GM21529 (cell line): ENCODE measurements around the gene ZNF511.

ENCODE experiments used
- ATAC-seq: cut with Tn5 transposase; IDR thresholded peaks from one replicate; pipeline ENCODE4 v1.9.1; 2021; ENCODE audit not compliant: unreplicated experiment

The ZNF511 gene

GRCh38 chr10:133292919-133293809 is 15.6 kb upstream of the ZNF511 start:
- no peak for ATAC-seq

GRCh38 chr10:133293810-133294119 is 14.9 kb upstream of the ZNF511 start:
- no peak for ATAC-seq

DNA sequence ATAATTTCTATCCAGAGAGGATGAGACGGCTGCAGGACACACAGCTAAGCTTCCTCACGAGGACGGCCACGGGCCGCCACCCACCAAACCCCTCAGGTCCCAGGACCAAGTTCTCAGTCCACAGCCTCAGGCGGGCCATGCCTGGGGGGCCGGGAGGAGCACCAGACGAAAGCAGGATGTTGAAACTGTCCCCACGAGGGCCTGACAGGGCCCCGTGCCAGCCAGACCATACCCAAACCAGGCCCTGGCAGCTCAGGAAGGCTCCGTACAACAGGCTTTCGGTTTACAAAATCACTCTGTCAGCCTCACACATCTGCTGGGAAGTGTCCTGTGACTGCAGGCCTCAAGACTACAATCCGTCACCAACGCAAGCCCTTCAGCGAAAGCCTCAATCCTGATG is 14.5 kb upstream of the ZNF511 start:
- ATAC-seq, result no peak

GRCh38 chr10:133295426-133296320 is 13.0 kb upstream of the ZNF511 start:
- ATAC-seq, result no peak

DNA sequence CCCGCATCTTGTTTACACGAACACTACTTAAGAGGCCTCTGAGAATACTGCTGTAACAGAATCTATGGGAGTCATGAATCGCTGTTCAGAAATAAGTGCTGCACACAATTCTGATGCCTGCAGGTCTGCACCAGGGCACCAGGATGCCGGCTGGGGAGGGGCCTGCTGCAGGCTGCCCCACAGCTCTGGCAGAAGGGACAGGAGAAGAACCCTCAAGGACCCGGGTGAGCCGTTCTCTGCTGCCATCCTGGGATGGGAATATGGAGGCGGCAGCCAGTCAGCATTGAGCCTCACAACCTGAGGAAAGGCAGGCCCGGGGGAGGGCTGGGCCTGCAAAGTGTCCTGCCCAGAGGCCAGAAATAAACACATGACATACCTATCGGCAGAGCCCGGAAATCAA is 11.2 kb upstream of the ZNF511 start:
- ATAC-seq, result no peak

- ATAC-seq, result no peak
These were observed 10.2 kb upstream of the ZNF511 start for GRCh38 chr10:133298466-133298865.

GRCh38 chr10:133299224-133299623 is 9.5 kb upstream of the ZNF511 start:
- no peak for ATAC-seq

DNA sequence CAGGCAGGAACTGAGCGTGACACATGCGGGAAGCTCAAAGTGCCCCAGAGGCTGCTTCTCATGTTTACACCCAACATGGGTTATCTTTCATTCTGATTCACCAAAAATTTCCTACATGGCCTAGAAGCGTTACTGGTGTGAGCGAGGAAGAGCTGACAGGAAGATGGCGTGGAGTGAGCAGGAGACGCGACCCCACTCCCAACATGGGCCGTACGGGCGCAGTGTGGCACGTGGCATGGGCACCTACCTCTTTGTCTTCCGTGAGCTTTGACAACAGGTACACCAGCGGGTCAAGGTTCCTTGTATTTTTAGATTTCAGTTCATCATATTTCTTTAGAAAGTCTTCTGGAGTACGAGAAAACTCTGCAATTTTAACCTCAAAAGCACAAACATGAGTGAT is 9.0 kb upstream of the ZNF511 start:
- ATAC-seq, result no peak

- ATAC-seq, result no peak
These were observed 6.5 kb upstream of the ZNF511 start for GRCh38 chr10:133302230-133302629.

DNA sequence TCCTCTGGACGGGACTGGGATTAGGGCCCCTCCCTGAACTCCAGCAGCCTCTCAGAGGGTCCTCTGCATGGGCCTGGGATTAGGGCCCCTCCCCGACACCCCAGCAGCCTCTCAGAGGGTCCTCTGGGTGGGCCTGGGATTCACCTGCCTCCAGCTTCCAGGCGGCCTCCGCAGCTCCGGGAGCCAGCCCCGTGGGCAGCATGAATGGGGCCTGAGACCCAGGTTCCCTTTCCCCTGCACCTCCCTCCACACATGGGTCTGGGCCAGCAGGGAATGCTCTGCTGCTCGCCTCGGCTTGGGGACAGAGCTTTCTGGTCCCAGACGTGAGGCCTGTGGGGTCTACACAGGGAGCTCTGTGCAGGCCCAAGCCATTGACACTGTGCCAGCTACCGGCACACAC is 5.5 kb upstream of the ZNF511 start:
- ATAC-seq, result no peak

GRCh38 chr10:133306097-133306476 is 2.6 kb upstream of the ZNF511 start:
- ATAC-seq, result no peak

DNA sequence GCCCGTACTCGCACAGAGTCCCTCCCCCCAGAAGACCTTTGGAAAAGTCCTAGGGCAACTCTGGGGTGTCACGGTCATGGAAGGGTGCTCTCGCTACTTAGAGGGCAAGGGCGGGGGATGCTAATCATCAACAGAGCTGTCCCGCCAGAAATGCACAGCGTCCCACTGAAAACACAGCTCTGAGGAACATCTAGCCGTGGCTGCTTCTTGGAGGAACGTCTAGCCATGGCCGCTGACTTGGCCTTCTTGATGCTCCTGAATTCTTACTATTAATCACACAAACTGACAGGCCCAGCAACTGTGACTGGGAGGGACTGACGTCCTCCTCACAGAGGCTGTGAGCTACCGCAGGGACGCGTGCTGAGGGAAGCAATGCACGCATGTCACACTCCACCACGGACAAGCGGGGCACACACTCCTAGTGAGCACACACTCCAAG is 1.8 kb upstream of the ZNF511 start:
- no peak for ATAC-seq

GRCh38 chr10:133307776-133308420 is 816 bp upstream of the ZNF511 start:
- ATAC-seq, result peak; percentile 42

DNA sequence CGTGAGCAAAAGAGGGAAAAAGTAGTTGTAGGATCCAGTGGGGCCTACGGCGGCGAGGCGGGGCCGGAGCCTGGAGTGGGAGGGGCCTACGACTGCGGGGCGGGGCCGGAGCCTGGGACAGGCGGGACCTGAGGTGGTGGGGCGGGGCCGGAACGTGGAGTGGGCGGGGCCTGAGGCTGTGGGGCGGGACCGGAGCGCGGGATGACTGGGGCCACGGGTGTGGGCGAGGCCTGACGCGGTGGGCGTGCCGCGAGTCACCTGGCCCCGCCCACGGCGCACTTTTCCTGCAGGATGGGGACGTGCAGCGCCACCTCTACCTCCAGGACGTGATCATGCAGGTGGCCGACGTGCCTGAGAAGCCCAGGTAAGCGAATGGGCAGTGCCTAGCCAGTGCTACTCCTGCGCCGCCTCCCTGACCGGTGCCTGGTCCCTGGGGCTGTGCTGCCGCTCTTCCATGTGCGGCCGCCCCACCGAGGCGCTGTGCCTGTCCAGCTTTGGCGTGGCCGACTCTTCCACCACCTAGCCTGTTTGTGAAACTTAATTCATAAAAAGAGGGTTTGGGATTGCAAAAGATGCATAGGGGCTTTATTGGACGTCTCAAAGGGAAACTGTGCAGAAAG is 496 bp downstream of the ZNF511 start:
- ATAC-seq, result peak; percentile 70

- no peak for ATAC-seq
These were observed 1.1 kb downstream of the ZNF511 start for GRCh38 chr10:133309720-133310398.

DNA sequence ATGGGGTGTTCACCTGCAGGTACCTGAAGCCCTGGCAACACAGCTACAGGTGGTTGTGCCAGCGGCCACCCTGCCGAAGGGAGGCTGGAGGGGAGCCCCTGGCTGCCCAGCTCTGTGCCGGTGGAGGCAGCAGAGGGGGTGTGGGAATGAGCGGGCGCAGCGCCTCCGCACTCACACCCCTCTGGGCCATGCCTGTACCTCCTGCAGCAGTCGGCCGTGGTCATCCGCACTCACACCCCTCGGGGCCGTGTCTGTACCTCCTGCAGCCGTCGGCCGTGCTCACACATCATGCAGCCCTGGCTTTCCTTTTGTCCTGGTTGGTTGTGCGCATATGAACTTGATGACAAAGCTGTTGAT is 1.7 kb downstream of the ZNF511 start:
- ATAC-seq, result no peak

- ATAC-seq, result no peak
These were observed 2.1 kb downstream of the ZNF511 start for GRCh38 chr10:133310789-133311188.

GRCh38 chr10:133311570-133311969 is 2.9 kb downstream of the ZNF511 start:
- no peak for ATAC-seq

GRCh38 chr10:133312016-133312768 is 3.5 kb downstream of the ZNF511 start:
- ATAC-seq, result no peak

- ATAC-seq, result no peak
These were observed 4.0 kb downstream of the ZNF511 start for GRCh38 chr10:133312769-133313145.
